SU-DHL-6 (cell line): ENCODE results near the gene RHEB.

ENCODE experiments used
- CTCF ChIP-seq: fragments of 200-600 bp; sonication (generic); IDR thresholded peaks from one replicate; pipeline ENCODE4 v1.5.1; 2017; ENCODE audit warnings: antibody characterized with exemption, mild to moderate bottlenecking, low read length, moderate library complexity; ENCODE audit not compliant: insufficient read depth, poor library complexity, severe bottlenecking
- EZH2phosphoT487 ChIP-seq: fragments of 200-600 bp; sonication (generic), shearing (Covaris generic); conservative IDR thresholded peaks from 2 replicates; pipeline ENCODE4 v1.6.1; 2018; ENCODE audit warnings: mild to moderate bottlenecking, antibody characterized with exemption, low read length, moderate library complexity, mixed read lengths

GRCh38 chr7:151490456-151491105 is 29.1 kb downstream of the RHEB start:
- TF ChIP-seq CTCF: no peak
- TF ChIP-seq EZH2phosphoT487: no peak
